ENCODE measurements around the gene BTBD16. TPM values are rescaled to one million over a fixed set of nuclear protein-coding genes. Genes with fewer than 3 reads are reported as not detected.

The BTBD16 gene
- total and polyA plus RNA-seq, 2 of the 4 experiments (the other 2 are of a cell fraction), result not detected

GRCh38 chr10:122342293-122343134 is 71.4 kb downstream of the BTBD16 start:
- dilution Hi-C loops (cut with HindIII; ENCODE audit: low sequenced_read_pairs, unreplicated experiment), result no loop called here

More at GRCh38 chr10:122342293-122343134, 71.4 kb downstream of the BTBD16 start:
- no peak overlapping the region for H4K8ac ChIP-seq (ENCODE audit: low read depth in 2 of 2, low read length in 2 of 2)
- no peak overlapping the region for H4K91ac ChIP-seq (ENCODE audit: insufficient read depth, low read depth, low read length)
- ChIA-PET POLR2A (ENCODE audit: unreplicated experiment) (interaction anchor here (0.5 kb wide), 1 partner anchor 803 kb away, joined by 4 read pairs; no protein-coding TSS in a partner anchor), CTCF (interaction anchor here (0.6 to 2.3 kb wide), 9 partner anchors 11 to 227 kb away, joined by 3 to 16 read pairs (median 4); no protein-coding TSS in a partner anchor)
- H3K36me3 ChIP-seq (ENCODE audit: control insufficient read depth, insufficient read depth, low read length), result no peaks in the 10 kb centered on the region
- intact Hi-C loops (cut with micrococcal nuclease), result loop anchor here (1.0 to 5.0 kb wide), 4 partner anchors 35 to 360 kb away; no protein-coding TSS in a partner anchor
- no peak overlapping the region for H3K4me2 ChIP-seq (ENCODE audit: low read depth, low read length)
- H2BK5ac ChIP-seq (ENCODE audit: low read depth, low read length, poor library complexity, severe bottlenecking), result no peak overlapping the region
- no peak overlapping the region for H3K14ac ChIP-seq (replicated peaks; ENCODE audit: low read depth, low read length)
- no peak overlapping the region for H2AK5ac ChIP-seq (ENCODE audit: low read depth, low read length)
- no peak overlapping the region for H2BK120ac ChIP-seq (ENCODE audit: low read depth, low read length)
- H3K27me3 ChIP-seq (ENCODE audit: control insufficient read depth, insufficient read depth, low read length), result peaks cover 10% of the 10 kb centered on the region; the same call in 1 of the 2 replicates
- H2BK15ac ChIP-seq (ENCODE audit: low read depth, low read length), result no peak overlapping the region
- TF ChIP-seq RFX5 (IDR thresholded peaks at IDR 0.05; ENCODE audit: low read depth, low read length) (no peak), FOS (IDR thresholded peaks at IDR 0.05; ENCODE audit: low read depth, low read length) (no peak), CHD1 (IDR thresholded peaks at IDR 0.05; ENCODE audit: low read depth, low read length) (no peak), MAFK (IDR thresholded peaks at IDR 0.05; ENCODE audit: low read depth, low read length) (no peak), POLR2A (IDR thresholded peaks at IDR 0.05; ENCODE audit: low read depth, low read length) (no peak), ELK1 (IDR thresholded peaks at IDR 0.05; ENCODE audit: borderline replicate concordance, low read depth, low read length) (no peak), MAZ (IDR thresholded peaks at IDR 0.05; ENCODE audit: borderline replicate concordance, low read depth, low read length) (no peak), CTCF (conservative IDR thresholded peaks at IDR 0.05; ENCODE audit: low read depth, low read length) (peak; percentile 83), SMC3 (IDR thresholded peaks at IDR 0.05; ENCODE audit: low read depth, low read length) (peak; percentile 82), BHLHE40 (IDR thresholded peaks at IDR 0.05; ENCODE audit: low read depth, low read length) (no peak), RCOR1 (IDR thresholded peaks at IDR 0.05; ENCODE audit: insufficient replicate concordance, low read length) (no peak), RAD21 (IDR thresholded peaks at IDR 0.05; ENCODE audit: low read length) (peak; percentile 74)
- no peak overlapping the region for H3K23ac ChIP-seq (ENCODE audit: low read depth, low read length)
- WGBS, 2 experiments (ENCODE audit: extremely low coverage in 2 of 2, insufficient read length in 1 of 2), result 33% methylated on average over 1 of the region's 8 CpGs; no CpG with 5 or more reads in 1 of the 2 experiments
- no peaks in the 10 kb centered on the region for H3K79me1 ChIP-seq (ENCODE audit: low read depth in 1 of 2, low read length in 2 of 2)
- no TSS peak for BruUV-seq (replicated peaks)
- no peaks in the 10 kb centered on the region for H3K9me1 ChIP-seq (ENCODE audit: insufficient read depth, low read length)
- H3K4ac ChIP-seq (ENCODE audit: low read depth, low read length), result no peak overlapping the region
- no peak overlapping the region for H2AFZ ChIP-seq (replicated peaks; ENCODE audit: low read length, poor library complexity)
- no peak overlapping the region for H4K5ac ChIP-seq (ENCODE audit: low read depth, low read length)
- in situ Hi-C loops (cut with MboI; ENCODE audit: low sequenced_read_pairs), result loop anchor here (5.0 to 10.0 kb wide), 2 partner anchors 90 to 232 kb away; no protein-coding TSS in a partner anchor
- H3K18ac ChIP-seq (ENCODE audit: low read depth, low read length), result no peak overlapping the region
- H4K20me1 ChIP-seq (ENCODE audit: insufficient read depth, low read length), result no peaks in the 10 kb centered on the region
- no peak overlapping the region for H2AK9ac ChIP-seq (replicated peaks; ENCODE audit: low read depth, low read length, poor library complexity)
- H3K27ac ChIP-seq (ENCODE audit: insufficient read depth, low read length), result no peak overlapping the region
- H3K4me1 ChIP-seq (ENCODE audit: control insufficient read depth, insufficient read depth, low read length), result no peaks in the 10 kb centered on the region
- no peak overlapping the region for H3K9ac ChIP-seq (ENCODE audit: low read depth, low read length)
- H3K4me3 ChIP-seq (ENCODE audit: insufficient read depth, low read depth, low read length), result no peak overlapping the region
- no peak overlapping the region for H2BK20ac ChIP-seq (ENCODE audit: low read depth, low read length)
- DNase-seq, result peak; percentile 51
- peaks cover 5% of the 10 kb centered on the region; the same call in 1 of the 2 replicates for H3K9me3 ChIP-seq (ENCODE audit: control insufficient read depth, insufficient read depth, low read length)
- peak; percentile 89 for ATAC-seq (ENCODE audit: low read depth)
- H3K56ac ChIP-seq (ENCODE audit: extremely low read depth, insufficient read depth, low read length), result no peak overlapping the region

Data from IMR-90 (cell line).